Endothelial cell of umbilical vein (primary cell): ENCODE results near the gene DLEC1. TPM values are rescaled to one million over a fixed set of nuclear protein-coding genes. Genes with fewer than 3 reads are reported as not detected.

Experiments used
- BruUV-seq: library from RNA; stranded (reverse); fragments of 400-500 nt; replicated peaks from 2 replicates; lab custom pipeline; 2021; lab: Mats Ljungman, UMichigan
- CTCF ChIA-PET: fragments of 300-600, 350-600 bp; sonication (Branson Sonifier 250); formaldehyde crosslinking; loops from one replicate; lab custom pipeline; 2021; ENCODE audit warnings: antibody characterized with exemption, inconsistent platforms; lab: Charles Lee
- POLR2A ChIA-PET: fragments of 300-600, 350-600 bp; sonication (Branson Sonifier 250); formaldehyde crosslinking; loops from one replicate; lab custom pipeline; 2021; ENCODE audit warnings: antibody characterized with exemption, inconsistent platforms; lab: Charles Lee
- DNase-seq: peaks from one replicate; pipeline ENCODE4 v3.0.0-alpha.2; 2011; ENCODE audit warnings: low read depth, low spot score
- FAIRE-seq: peaks from 2 replicates; lab custom pipeline; 2011; peaks lifted over from hg19 to GRCh38; lab: Jason Lieb, UNC
- H2AFZ ChIP-seq: 2 replicates; pipeline ENCODE4 v1.6.0; 2012; ENCODE audit warnings: low read depth, low read length, control low read depth, inconsistent platforms
- H3K27ac ChIP-seq: 2 replicates; pipeline ENCODE4 v1.5.1; 2011; ENCODE audit warnings: low read depth, mild to moderate bottlenecking, control low read depth, low read length, moderate library complexity; ENCODE audit not compliant: insufficient read depth
- H3K27me3 ChIP-seq, 2 experiments: 2 replicates each; pipeline versions ENCODE4 v1.6.0 to v1.6.1; 2011; ENCODE audit warnings: low read length in 2 of 2, mixed read lengths in 1 of 2; ENCODE audit not compliant: control insufficient read depth in 2 of 2, insufficient read depth in 2 of 2
- H3K36me3 ChIP-seq, 2 experiments: 2 replicates in 1 of 2; 3 replicates in 1 of 2; pipeline ENCODE4 v1.5.1; 2011; ENCODE audit warnings: low read length in 2 of 2, mild to moderate bottlenecking in 1 of 2, moderate library complexity in 1 of 2; ENCODE audit not compliant: control insufficient read depth in 2 of 2, insufficient read depth in 2 of 2; ENCODE audit errors: extremely low read depth in 1 of 2
- H3K4me1 ChIP-seq: 3 replicates; pipeline ENCODE4 v1.5.1; 2011; ENCODE audit warnings: mild to moderate bottlenecking, low read length; ENCODE audit not compliant: control insufficient read depth, insufficient read depth; ENCODE audit errors: extremely low read depth
- H3K4me2 ChIP-seq: 2 replicates; pipeline ENCODE4 v1.6.1; 2011; ENCODE audit warnings: low read length, control low read depth, mixed read lengths; ENCODE audit not compliant: insufficient read depth
- H3K4me3 ChIP-seq, 3 experiments: fragments of 200-600 bp in 1 of 3; sonication (generic), shearing (Covaris generic) in 1 of 3; replicated peaks in 1 of 3; 2 replicates each; pipeline ENCODE4 v1.5.1; 2011 to 2016; ENCODE audit warnings: control low read depth in 3 of 3, low read length in 3 of 3, mild to moderate bottlenecking in 2 of 3, inconsistent platforms in 1 of 3, low read depth in 1 of 3, moderate library complexity in 1 of 3; ENCODE audit not compliant: insufficient read depth in 1 of 3
- H3K79me2 ChIP-seq: 2 replicates; pipeline ENCODE4 v1.6.0; 2012; ENCODE audit warnings: low read length, inconsistent platforms; ENCODE audit not compliant: control insufficient read depth, insufficient read depth
- H3K9ac ChIP-seq: replicated peaks from 2 replicates; pipeline ENCODE3; 2011; ENCODE audit warnings: low read length, control low read depth; ENCODE audit not compliant: insufficient read depth; ENCODE audit errors: extremely low read depth
- H3K9me1 ChIP-seq: replicated peaks from 3 replicates; pipeline ENCODE4 v1.6.0; 2011; ENCODE audit warnings: mild to moderate bottlenecking, low read length; ENCODE audit not compliant: control insufficient read depth, insufficient read depth; ENCODE audit errors: extremely low read depth
- H3K9me3 ChIP-seq: replicated peaks from 2 replicates; pipeline ENCODE4 v1.5.1; 2012; ENCODE audit warnings: low read length, inconsistent platforms; ENCODE audit not compliant: control insufficient read depth, insufficient read depth
- H4K20me1 ChIP-seq: replicated peaks from 2 replicates; pipeline ENCODE3; 2011; ENCODE audit warnings: mild to moderate bottlenecking, low read length; ENCODE audit not compliant: control insufficient read depth, insufficient read depth; ENCODE audit errors: extremely low read depth
- CTCF ChIP-seq, 2 donors: IDR thresholded peaks; 1 replicate in 1 of 2; 2 replicates in 1 of 2; pipeline ENCODE4 v1.5.1; 2011; ENCODE audit warnings: low read length in 2 of 2, mild to moderate bottlenecking in 2 of 2, moderate library complexity in 2 of 2, control low read depth in 1 of 2, inconsistent platforms in 1 of 2, low read depth in 1 of 2; ENCODE audit not compliant: insufficient read depth in 1 of 2; ENCODE audit errors: extremely low read depth in 1 of 2
- EZH2 ChIP-seq: IDR thresholded peaks from 2 replicates; pipeline ENCODE4 v1.6.1; 2012; ENCODE audit warnings: borderline replicate concordance, low read depth, mild to moderate bottlenecking, moderate library complexity, low read length, inconsistent platforms; ENCODE audit not compliant: severe bottlenecking
- FOS ChIP-seq: IDR thresholded peaks from 2 replicates; pipeline ENCODE4 v1.6.1; 2011; ENCODE audit warnings: mild to moderate bottlenecking, low read length, moderate library complexity, borderline replicate concordance; ENCODE audit not compliant: insufficient read depth
- GATA2 ChIP-seq: IDR thresholded peaks from 2 replicates; pipeline ENCODE4 v1.7.0; 2011; ENCODE audit warnings: low read depth, mild to moderate bottlenecking, moderate library complexity, mixed read lengths, low read length; ENCODE audit not compliant: insufficient read length, insufficient read depth
- JUN ChIP-seq: IDR thresholded peaks from 2 replicates; pipeline ENCODE4 v1.6.1; 2011; ENCODE audit warnings: borderline replicate concordance, low read depth; ENCODE audit not compliant: insufficient read length, insufficient read depth
- MAX ChIP-seq: IDR thresholded peaks from 2 replicates; pipeline ENCODE4 v1.6.1; 2011; ENCODE audit not compliant: insufficient read depth, insufficient read length
- MYC ChIP-seq: IDR thresholded peaks from one replicate; pipeline ENCODE4 v1.6.1; 2011; ENCODE audit warnings: mild to moderate bottlenecking, low read depth, low read length
- POLR2A ChIP-seq: IDR thresholded peaks from 2 replicates; pipeline ENCODE4 v1.6.1; 2012; ENCODE audit warnings: low read depth, mild to moderate bottlenecking, control low read depth, low read length
- POLR2AphosphoS5 ChIP-seq: IDR thresholded peaks from 2 replicates; pipeline ENCODE4 v1.6.1; 2012; ENCODE audit warnings: low read depth, mild to moderate bottlenecking, control low read depth, low read length, moderate library complexity; ENCODE audit not compliant: insufficient read depth
- dilution Hi-C: fragments of 300-500 bp; cut with MboI; formaldehyde crosslinking; loops from one replicate; pipeline ENCODE4 v1.15.0; 2019; ENCODE audit warnings: low sequenced_read_pairs; ENCODE audit not compliant: extremely low pct_ligation_motif_present
- intact Hi-C: fragments of 100-400 bp; cut with micrococcal nuclease; formaldehyde crosslinking; loops from one replicate; pipeline ENCODE4 v1.10.0; 2022
- polyA plus RNA-seq, 4 experiments: library from polyadenylated mRNA; depleted of rRNA in 3 of 4; stranded (reverse) in 3 of 4; unstranded in 1 of 4; fragments of >200 nt; gene quantifications; 2 replicates each; pipeline versions ENCODE4 v1.2.1 to v1.2.3, GENCODE V29; 2011 to 2012; ENCODE audit warnings: missing spikeins in 1 of 4
- total RNA-seq: library from RNA; stranded (reverse); gene quantifications from 2 replicates; pipeline ENCODE4 v1.2.3, GENCODE V29; 2021

The DLEC1 gene
- total and polyA plus RNA-seq, 2 donors (not counting 3 experiments of a cell fraction or from before 2014, with no cell fraction given) = not detected

GRCh38 chr3:38146504-38146903, 107.5 kb downstream of the DLEC1 start:
- Histone ChIP-seq H4K20me1 (no peaks in the 10 kb centered on the region), H3K4me1 (no peaks in the 10 kb centered on the region), H2AFZ (no peak overlapping the region), H3K4me3 (no peak overlapping the region), H3K27me3 (peaks cover 3 to 10% of the 10 kb centered on the region in 2 experiments), H3K9me3 (no peaks in the 10 kb centered on the region), H3K9ac (no peak overlapping the region), H3K4me2 (no peak overlapping the region), H3K27ac (no peak overlapping the region), H3K36me3 (peaks cover 0 to 6% of the 10 kb centered on the region in 2 experiments), H3K79me2 (no peaks in the 10 kb centered on the region), H3K9me1 (no peaks in the 10 kb centered on the region)
- TF ChIP-seq FOS = no peak
- no peak for TF ChIP-seq MYC
- no peak for TF ChIP-seq POLR2AphosphoS5
- no peak for TF ChIP-seq JUN
- TF ChIP-seq POLR2A = no peak
- TF ChIP-seq GATA2 = no peak
- no peak for TF ChIP-seq MAX
- TF ChIP-seq EZH2 = no peak
- TF ChIP-seq CTCF (IDR thresholded peaks at IDR 0.05; ENCODE audit: extremely low read depth in 1 of 2, insufficient read depth in 1 of 2, low read depth in 1 of 2, low read length in 2 of 2) = no peak
- CTCF ChIA-PET = no interaction called here
- intact Hi-C loops (no loop called here), dilution Hi-C loops (no loop called here)
- FAIRE-seq = no peak
- POLR2A ChIA-PET = no interaction called here
- no peak for DNase-seq
- BruUV-seq = no TSS peak
